Measurements from ENCODE around the gene KRT83. TPM values are rescaled to one million over a fixed set of nuclear protein-coding genes. Genes with fewer than 3 reads are reported as not detected.

The KRT83 gene
- total RNA-seq, 1 experiment from 2014 or later = 0.07 TPM

- in situ Hi-C loops (cut with HindIII; ENCODE audit: low sequenced_read_pairs) = no loop called here
- DNase-seq (ENCODE audit: low spot score) = no peak
Measured at GRCh38 chr12:52277486-52278245, 43.5 kb downstream of the KRT83 start.

GRCh38 chr12:52275686-52276085 is 45.5 kb downstream of the KRT83 start:
- no peak for DNase-seq (ENCODE audit: low spot score)
- in situ Hi-C loops (cut with HindIII; ENCODE audit: low sequenced_read_pairs) = no loop called here

- in situ Hi-C loops (cut with HindIII; ENCODE audit: low sequenced_read_pairs) = no loop called here
- no peak for DNase-seq (ENCODE audit: low spot score)
Measured at GRCh38 chr12:52274521-52275120, 46.6 kb downstream of the KRT83 start, which contains the start of gene KRT86. Gene KRT86 (plus strand): TSS chr12:52274645. CDS start chr12:52301917, 27,272 bp downstream.

DNA sequence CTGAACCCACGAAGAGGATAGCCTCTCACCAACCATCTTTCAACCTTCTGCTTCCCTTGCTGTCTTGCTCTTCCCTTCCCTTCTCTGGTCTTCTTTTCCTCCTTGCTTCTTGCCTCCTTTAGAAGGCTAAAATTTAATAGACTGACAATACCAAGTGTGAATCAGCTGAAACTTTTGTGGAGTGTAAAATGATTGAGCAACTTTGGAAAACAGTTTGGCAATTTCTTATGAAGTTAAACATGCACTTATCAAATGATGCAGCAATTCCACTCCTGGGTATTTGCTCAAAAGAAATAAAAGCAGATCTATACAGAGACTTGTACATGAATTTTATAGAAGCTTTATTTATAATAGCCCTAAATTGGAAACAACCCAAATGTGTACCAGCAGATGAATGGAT is 50.0 kb downstream of the KRT83 start:
- DNase-seq (ENCODE audit: low spot score) = no peak
- in situ Hi-C loops (cut with HindIII; ENCODE audit: low sequenced_read_pairs) = no loop called here

DNA sequence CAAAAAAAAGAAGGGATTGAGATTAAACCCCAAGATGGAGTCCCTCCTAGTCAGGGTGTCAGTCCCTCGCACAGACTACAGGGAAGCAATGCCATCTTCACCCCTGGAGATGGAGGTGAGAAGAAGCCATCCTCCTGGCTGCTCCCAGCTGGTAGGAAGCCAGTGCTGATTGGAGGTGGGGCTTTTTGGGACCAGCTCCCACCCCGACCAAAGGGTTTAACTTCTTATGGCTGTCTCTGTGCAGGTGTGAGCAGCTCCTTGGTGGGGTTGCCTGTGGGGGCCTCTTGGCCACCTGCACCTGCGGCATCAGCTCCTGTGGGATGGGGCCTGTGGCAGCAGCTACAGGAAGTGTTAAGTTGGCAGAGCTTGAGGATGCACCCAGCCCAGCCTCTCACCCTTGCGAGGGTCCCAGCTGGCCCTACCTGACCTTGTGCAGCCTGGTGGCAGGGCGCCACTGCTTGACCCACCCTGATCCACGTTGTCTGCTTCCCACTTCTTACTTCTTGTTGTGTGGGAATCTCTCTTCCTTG is 50.6 kb downstream of the KRT83 start:
- DNase-seq (ENCODE audit: low spot score) = no peak
- in situ Hi-C loops (cut with HindIII; ENCODE audit: low sequenced_read_pairs) = no loop called here

DNA sequence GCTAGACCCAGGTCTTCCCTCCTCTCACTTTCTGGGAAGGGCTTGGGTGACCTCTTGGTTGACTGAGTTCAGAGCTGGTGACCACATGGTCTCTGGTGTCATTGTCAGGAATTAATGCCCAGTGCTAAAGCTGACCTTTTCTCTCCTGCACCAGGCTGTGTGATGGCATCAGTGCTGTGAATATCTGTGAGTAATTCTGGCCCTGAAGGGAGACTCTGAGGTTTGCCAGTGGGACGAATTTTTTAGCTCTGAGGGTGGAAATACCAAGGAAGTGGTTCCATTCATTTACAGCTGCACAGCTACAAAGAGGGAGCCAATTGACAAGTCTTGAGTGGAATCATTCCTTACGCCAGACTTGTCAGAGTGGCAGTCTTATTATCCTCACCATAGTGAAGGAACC is 53.0 kb downstream of the KRT83 start:
- in situ Hi-C loops (cut with HindIII; ENCODE audit: low sequenced_read_pairs) = no loop called here
- DNase-seq (ENCODE audit: low spot score) = no peak

DNA sequence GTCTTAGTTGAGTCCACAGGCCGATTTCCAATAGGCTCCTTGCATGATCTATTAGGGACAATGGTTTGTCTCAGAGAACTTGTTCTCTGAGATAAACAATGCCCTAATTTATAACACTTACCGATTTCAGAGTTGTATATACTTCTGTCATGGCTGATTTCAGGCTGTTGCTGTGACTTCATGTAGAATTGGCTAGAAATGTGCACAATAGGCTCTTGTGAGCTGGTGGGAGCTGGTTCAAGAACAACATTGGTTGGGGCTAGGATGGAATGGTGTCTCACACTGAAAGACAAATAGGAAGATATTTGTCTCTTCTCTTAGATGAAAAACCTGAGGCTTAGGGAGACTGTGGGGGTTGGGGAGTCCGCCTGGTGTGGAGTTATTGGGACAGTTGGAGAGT is 53.5 kb downstream of the KRT83 start:
- in situ Hi-C loops (cut with HindIII; ENCODE audit: low sequenced_read_pairs) = no loop called here
- DNase-seq (ENCODE audit: low spot score) = no peak

- DNase-seq (ENCODE audit: low spot score) = no peak
- in situ Hi-C loops (cut with HindIII; ENCODE audit: low sequenced_read_pairs) = no loop called here
Measured at GRCh38 chr12:52267266-52267665, 53.9 kb downstream of the KRT83 start.

DNA sequence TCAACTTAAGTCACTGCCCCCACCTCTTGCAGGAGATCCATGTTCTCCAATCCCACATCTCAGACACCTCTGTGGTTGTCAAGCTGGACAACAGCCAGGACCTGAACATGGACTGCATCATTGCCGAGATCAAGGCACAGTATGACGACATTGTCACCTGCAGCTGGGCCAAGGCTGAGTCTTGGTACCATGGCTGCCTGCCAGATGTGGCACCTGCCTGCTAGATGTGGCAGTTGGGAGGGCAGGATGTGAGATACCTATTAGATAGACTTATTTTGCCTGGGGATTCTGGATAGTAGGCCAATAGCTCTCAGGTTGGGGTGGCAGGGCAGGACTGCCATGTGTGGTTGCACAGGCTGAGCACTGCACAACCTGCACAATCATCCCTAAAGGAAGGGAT is 54.7 kb downstream of the KRT83 start:
- no peak for DNase-seq (ENCODE audit: low spot score)
- in situ Hi-C loops (cut with HindIII; ENCODE audit: low sequenced_read_pairs) = no loop called here

DNA sequence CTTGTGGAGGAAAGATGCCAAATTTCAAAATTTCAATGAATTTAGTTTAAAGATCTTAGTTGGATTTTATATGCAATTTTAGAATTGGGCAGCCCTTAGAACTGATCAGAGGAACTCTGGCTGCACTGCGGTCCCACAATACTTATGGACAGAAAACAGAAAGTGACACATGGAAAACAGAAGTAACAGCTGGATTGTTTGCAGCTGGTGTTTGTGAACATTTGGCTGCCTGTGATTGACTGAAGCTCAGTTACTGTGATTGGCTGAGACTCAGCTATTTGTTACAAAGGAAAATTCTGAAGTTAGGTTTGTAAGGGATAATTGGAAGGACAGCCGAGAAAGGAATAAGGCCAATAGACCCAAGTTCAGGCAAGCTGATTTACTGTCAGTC is 56.8 kb downstream of the KRT83 start:
- in situ Hi-C loops (cut with HindIII; ENCODE audit: low sequenced_read_pairs) = no loop called here
- DNase-seq (ENCODE audit: low spot score) = no peak

Other genes with a start within 250 kb of the KRT83 start
- gene SMIM41, start 241.7 kb downstream of the KRT83 start, total RNA-seq (2014; rRNA removed; shearing (Covaris generic)) = not detected in 2 replicates
- gene KRT80, start 129.4 kb downstream of the KRT83 start, total RNA-seq (2014; rRNA removed; shearing (Covaris generic)) = 0.37 and 0.44 TPM in 2 replicates
- 0.49 TPM in 1 of 2 replicates, not detected in the other for gene KRT7, start 88.2 kb downstream of the KRT83 start, total RNA-seq (2014; rRNA removed; shearing (Covaris generic))
- gene KRT86, start 46.8 kb downstream of the KRT83 start, total RNA-seq (2014; rRNA removed; shearing (Covaris generic)) = not detected in 2 replicates
- gene KRT81, start 29.9 kb downstream of the KRT83 start, total RNA-seq (2014; rRNA removed; shearing (Covaris generic)) = not detected in 2 replicates
- gene KRT85, start 46.1 kb upstream of the KRT83 start, total RNA-seq (2014; rRNA removed; shearing (Covaris generic)) = not detected in 2 replicates
- gene KRT84, start 64.3 kb upstream of the KRT83 start, total RNA-seq (2014; rRNA removed; shearing (Covaris generic)) = not detected in 2 replicates
- gene KRT82, start 84.9 kb upstream of the KRT83 start, total RNA-seq (2014; rRNA removed; shearing (Covaris generic)) = not detected in 2 replicates
- gene KRT75, start 113.0 kb upstream of the KRT83 start, total RNA-seq (2014; rRNA removed; shearing (Covaris generic)) = 0.20 and 0.43 TPM in 2 replicates
- gene KRT6B, start 130.7 kb upstream of the KRT83 start, total RNA-seq (2014; rRNA removed; shearing (Covaris generic)) = not detected in 2 replicates
- not detected in 2 replicates for gene KRT6C, start 152.4 kb upstream of the KRT83 start, total RNA-seq (2014; rRNA removed; shearing (Covaris generic))
- not detected in 2 replicates for gene KRT6A, start 171.9 kb upstream of the KRT83 start, total RNA-seq (2014; rRNA removed; shearing (Covaris generic))
- not detected in 2 replicates for gene KRT5, start 199.0 kb upstream of the KRT83 start, total RNA-seq (2014; rRNA removed; shearing (Covaris generic))
- not detected in 2 replicates for gene KRT71, start 231.7 kb upstream of the KRT83 start, total RNA-seq (2014; rRNA removed; shearing (Covaris generic))

All from G401 (cell line).